H1 (cell line): ENCODE results near the gene C1QL2. TPM values are rescaled to one million over a fixed set of nuclear protein-coding genes. Genes with fewer than 3 reads are reported as not detected.

ENCODE experiments used
- FOSL1 ChIP-seq: IDR thresholded peaks from 2 replicates; pipeline ENCODE4 v1.6.1; 2011; ENCODE audit warnings: mild to moderate bottlenecking, low read depth, low read length, moderate library complexity; ENCODE audit not compliant: insufficient read depth
- MAFK ChIP-seq: IDR thresholded peaks from 2 replicates; pipeline ENCODE4 v1.6.1; 2012; ENCODE audit warnings: low read depth, mild to moderate bottlenecking, improper control_type of control experiment, low read length
- RFX5 ChIP-seq: IDR thresholded peaks from 2 replicates; pipeline ENCODE4 v1.6.1; 2011; ENCODE audit warnings: low read depth, low read length, improper control_type of control experiment, borderline replicate concordance
- RNF2 ChIP-seq: fragments of 200-900, 300-1000 bp; sonication (generic); IDR thresholded peaks from 2 replicates; pipeline ENCODE4 v1.7.1; 2016; ENCODE audit warnings: borderline replicate concordance, low read depth, mild to moderate bottlenecking, antibody characterized with exemption, low read length; ENCODE audit not compliant: poor library complexity, severe bottlenecking; ENCODE audit errors: missing control alignments
- SIRT6 ChIP-seq: IDR thresholded peaks from one replicate; pipeline ENCODE4 v1.7.1; 2012; ENCODE audit warnings: low read length, inconsistent platforms
- TCF12 ChIP-seq: IDR thresholded peaks from 2 replicates; pipeline ENCODE4 v1.6.1; 2011; ENCODE audit warnings: low read depth, mild to moderate bottlenecking, low read length
- TEAD4 ChIP-seq: IDR thresholded peaks from 2 replicates; pipeline ENCODE4 v1.6.1; 2012; ENCODE audit warnings: low read depth, low read length, inconsistent platforms, mixed read lengths
- polyA plus RNA-seq, 7 experiments: library from polyadenylated mRNA; depleted of rRNA in 3 of 7; stranded (reverse) in 5 of 7; unstranded in 2 of 7; fragments of >200 nt in 5 of 7; fragments of 200-250 nt in 2 of 7; gene quantifications; 1 replicate in 5 of 7; 2 replicates in 1 of 7; 4 replicates in 1 of 7; pipeline versions ENCODE4 v1.2.1 to v1.2.3, GENCODE V29; 2011 to 2013; ENCODE audit warnings: missing spikeins in 2 of 7, mixed read lengths in 2 of 7
- total RNA-seq: library from RNA; stranded (reverse); fragmentation: NEBNext Ultra II Directional; extraction: Animal tissue kit (Norgen Biotek cat#: 25700); gene quantifications from 2 replicates; pipeline ENCODE4 v1.2.1, GENCODE V29; 2021
- TF ChIP-seq, protein P1 (sequence below), 3 experiments: IDR thresholded peaks; 1 replicate in 2 of 3; 2 replicates in 1 of 3; pipeline versions ENCODE4 v1.5.1 to v1.6.1; 2011; ENCODE audit warnings: low read length in 3 of 3, mild to moderate bottlenecking in 3 of 3, inconsistent platforms in 2 of 3, low read depth in 1 of 3, moderate library complexity in 1 of 3; ENCODE audit not compliant: insufficient read depth in 1 of 3; ENCODE audit errors: control extremely low read depth in 1 of 3

The C1QL2 gene
- total and polyA plus RNA-seq, 2 of the 8 experiments (the other 6 are each of a cell fraction or from before 2014, with no cell fraction given): 0.80 to 0.88 TPM

GRCh38 chr2:119113489-119113770, 45.1 kb downstream of the C1QL2 start (continued):
- TF ChIP-seq, protein P1, sequence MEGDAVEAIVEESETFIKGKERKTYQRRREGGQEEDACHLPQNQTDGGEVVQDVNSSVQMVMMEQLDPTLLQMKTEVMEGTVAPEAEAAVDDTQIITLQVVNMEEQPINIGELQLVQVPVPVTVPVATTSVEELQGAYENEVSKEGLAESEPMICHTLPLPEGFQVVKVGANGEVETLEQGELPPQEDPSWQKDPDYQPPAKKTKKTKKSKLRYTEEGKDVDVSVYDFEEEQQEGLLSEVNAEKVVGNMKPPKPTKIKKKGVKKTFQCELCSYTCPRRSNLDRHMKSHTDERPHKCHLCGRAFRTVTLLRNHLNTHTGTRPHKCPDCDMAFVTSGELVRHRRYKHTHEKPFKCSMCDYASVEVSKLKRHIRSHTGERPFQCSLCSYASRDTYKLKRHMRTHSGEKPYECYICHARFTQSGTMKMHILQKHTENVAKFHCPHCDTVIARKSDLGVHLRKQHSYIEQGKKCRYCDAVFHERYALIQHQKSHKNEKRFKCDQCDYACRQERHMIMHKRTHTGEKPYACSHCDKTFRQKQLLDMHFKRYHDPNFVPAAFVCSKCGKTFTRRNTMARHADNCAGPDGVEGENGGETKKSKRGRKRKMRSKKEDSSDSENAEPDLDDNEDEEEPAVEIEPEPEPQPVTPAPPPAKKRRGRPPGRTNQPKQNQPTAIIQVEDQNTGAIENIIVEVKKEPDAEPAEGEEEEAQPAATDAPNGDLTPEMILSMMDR (IDR thresholded peaks at IDR 0.05; ENCODE audit: control extremely low read depth in 1 of 3, insufficient read depth in 1 of 3, low read depth in 1 of 3, low read length in 3 of 3): no peak
- TF ChIP-seq RFX5 (no peak), TCF12 (no peak), SIRT6 (no peak), TEAD4 (no peak), RNF2 (no peak), MAFK (no peak), FOSL1 (no peak)
